HepG2 (cell line): ENCODE data around the gene DNMT3B. TPM values are rescaled to one million over a fixed set of nuclear protein-coding genes. Genes with fewer than 3 reads are reported as not detected.

Source experiments
- ARID5B ChIP-seq: IDR thresholded peaks from 2 replicates; pipeline ENCODE4 v1.4.0; 2020; ENCODE audit warnings: mild to moderate bottlenecking, missing genetic modification reagents
- FOSL1 ChIP-seq: sonication (generic); formaldehyde crosslinking; IDR thresholded peaks from 2 replicates; pipeline ENCODE4 v1.9.0; 2021; ENCODE audit warnings: missing genetic modification reagents, borderline replicate concordance
- IKZF5 ChIP-seq: IDR thresholded peaks from 2 replicates; pipeline ENCODE4 v1.6.1; 2018; ENCODE audit warnings: missing genetic modification reagents, mild to moderate bottlenecking, missing compliant biosample characterization
- KLF6 ChIP-seq: IDR thresholded peaks from 2 replicates; pipeline ENCODE4 v1.8.0; 2016; ENCODE audit warnings: missing biosample characterization, missing genetic modification reagents
- PAWR ChIP-seq: sonication (generic); formaldehyde crosslinking; IDR thresholded peaks from 2 replicates; pipeline ENCODE4 v1.4.0; 2020; ENCODE audit warnings: missing genetic modification reagents, mild to moderate bottlenecking, borderline replicate concordance
- PHF20 ChIP-seq: sonication (generic); formaldehyde crosslinking; IDR thresholded peaks from 2 replicates; pipeline ENCODE4 v1.5.0; 2020; ENCODE audit warnings: mild to moderate bottlenecking, missing genetic modification reagents
- SIN3A ChIP-seq: IDR thresholded peaks from 2 replicates; pipeline ENCODE4 v1.6.1; 2011; ENCODE audit warnings: low read depth, mild to moderate bottlenecking, control low read depth, low read length, borderline replicate concordance
- SNAI1 ChIP-seq: sonication (generic); formaldehyde crosslinking; IDR thresholded peaks from 2 replicates; pipeline ENCODE4 v1.5.0; 2020; ENCODE audit warnings: mild to moderate bottlenecking, missing genetic modification reagents, borderline replicate concordance
- THAP8 ChIP-seq: sonication (generic); formaldehyde crosslinking; IDR thresholded peaks from 2 replicates; pipeline ENCODE4 v1.5.1; 2020; ENCODE audit warnings: missing genetic modification reagents, mild to moderate bottlenecking, borderline replicate concordance
- THRA ChIP-seq: sonication (generic); formaldehyde crosslinking; IDR thresholded peaks from 2 replicates; pipeline ENCODE4 v1.4.0; 2020; ENCODE audit warnings: missing genetic modification reagents, borderline replicate concordance
- ZBTB38 ChIP-seq: sonication (generic); formaldehyde crosslinking; IDR thresholded peaks from 2 replicates; pipeline ENCODE4 v1.5.1; 2020; ENCODE audit warnings: mild to moderate bottlenecking, missing genetic modification reagents
- ZNF101 ChIP-seq: sonication (generic); formaldehyde crosslinking; IDR thresholded peaks from 2 replicates; pipeline ENCODE4 v1.4.0; 2020; ENCODE audit warnings: mild to moderate bottlenecking, low read depth, missing genetic modification reagents, borderline replicate concordance
- ZNF225 ChIP-seq: sonication (generic); formaldehyde crosslinking; IDR thresholded peaks from 2 replicates; pipeline ENCODE4 v1.4.0; 2020; ENCODE audit warnings: mild to moderate bottlenecking, missing genetic modification reagents
- ZNF329 ChIP-seq: sonication (generic); formaldehyde crosslinking; IDR thresholded peaks from 2 replicates; pipeline ENCODE4 v1.9.0; 2021; ENCODE audit warnings: low read depth, mild to moderate bottlenecking, missing genetic modification reagents
- ZNF430 ChIP-seq: sonication (generic); formaldehyde crosslinking; IDR thresholded peaks from 2 replicates; pipeline ENCODE4 v1.9.0; 2021; ENCODE audit warnings: mild to moderate bottlenecking, missing genetic modification reagents
- ZNF567 ChIP-seq: sonication (generic); formaldehyde crosslinking; IDR thresholded peaks from 2 replicates; pipeline ENCODE4 v1.8.1; 2023; ENCODE audit warnings: mild to moderate bottlenecking, missing genetic modification reagents, borderline replicate concordance
- ZNF740 ChIP-seq: sonication (generic); formaldehyde crosslinking; IDR thresholded peaks from 2 replicates; pipeline ENCODE4 v1.4.0; 2020; ENCODE audit warnings: missing genetic modification reagents
- ZNF788 ChIP-seq: sonication (generic); formaldehyde crosslinking; IDR thresholded peaks from 2 replicates; pipeline ENCODE4 v1.5.0; 2020; ENCODE audit warnings: mild to moderate bottlenecking, missing genetic modification reagents, borderline replicate concordance
- ZSCAN5A ChIP-seq: sonication (generic); formaldehyde crosslinking; IDR thresholded peaks from 2 replicates; pipeline ENCODE4 v1.8.0; 2022; ENCODE audit warnings: mild to moderate bottlenecking, missing genetic modification reagents, borderline replicate concordance
- polyA plus RNA-seq, 8 experiments: library from polyadenylated mRNA; depleted of rRNA in 3 of 8; stranded (reverse) in 7 of 8; unstranded in 1 of 8; fragments of >200 nt; fragmentation: Illumina TruSeq in 4 of 8; extraction: Trizol in 4 of 8; gene quantifications; 2 replicates each; pipeline versions ENCODE4 v1.2.1 to v1.2.3, GENCODE V29; 2011 to 2016; ENCODE audit warnings: low read depth in 4 of 8, missing spikeins in 1 of 8, mixed read lengths in 1 of 8; ENCODE audit not compliant: insufficient read depth in 1 of 8
- total RNA-seq, 5 experiments: library from RNA; depleted of rRNA; stranded (reverse); fragments of >200 nt; fragmentation: Illumina TruSeq; extraction: Trizol; gene quantifications; 2 replicates each; pipeline ENCODE4 v1.2.3, GENCODE V29; 2016; ENCODE audit warnings: low read depth in 1 of 5

Gene DNMT3B
- total and polyA plus RNA-seq, 2 of the 13 experiments (the other 11 are each of a cell fraction or from before 2014, with no cell fraction given) = 3.8 to 13.9 TPM

- TF ChIP-seq ZSCAN5A (CRISPR knock-in tag) = peak; percentile 78; the same call in 1 of the 2 replicates
- no peak; the same call in 1 of the 2 replicates for TF ChIP-seq IKZF5 (CRISPR knock-in tag)
- peak; percentile 76 for TF ChIP-seq PHF20
- TF ChIP-seq ZNF225 (CRISPR knock-in tag) = peak; percentile 92
- TF ChIP-seq THRA (CRISPR knock-in tag) = peak; percentile 53; the same call in 1 of the 2 replicates
- peak; percentile 53; the same call in 1 of the 2 replicates for TF ChIP-seq ARID5B (CRISPR knock-in tag)
- no peak for TF ChIP-seq PAWR (CRISPR knock-in tag)
- peak; percentile 89 for TF ChIP-seq ZBTB38
- peak; percentile 72 for TF ChIP-seq ZNF740 (CRISPR knock-in tag)
- TF ChIP-seq ZNF329 (CRISPR knock-in tag) = peak; percentile 59
- TF ChIP-seq SNAI1 (CRISPR knock-in tag) = no peak
- TF ChIP-seq ZNF788 = 0 out of 2 replicates have a peak, but pooled peaks have one; percentile 9
- peak; percentile 87 for TF ChIP-seq ZNF567 (CRISPR knock-in tag)
- TF ChIP-seq ZNF101 = peak; percentile 34; the same call in 1 of the 2 replicates
- TF ChIP-seq SIN3A = peak; percentile 89; the same call in 1 of the 2 replicates
- TF ChIP-seq KLF6 (CRISPR knock-in tag) = peak; percentile 58; the same call in 1 of the 2 replicates
- TF ChIP-seq THAP8 (CRISPR knock-in tag) = 0 out of 2 replicates have a peak, but pooled peaks have one; percentile 67
- TF ChIP-seq ZNF430 (CRISPR knock-in tag) = peak; percentile 77; the same call in 1 of the 2 replicates
- TF ChIP-seq FOSL1 = no peak
Measured at GRCh38 chr20:32819992-32820697, 58.0 kb downstream of the DNMT3B start (continued).
